ENCODE measurements around the gene DDI2.

DNA sequence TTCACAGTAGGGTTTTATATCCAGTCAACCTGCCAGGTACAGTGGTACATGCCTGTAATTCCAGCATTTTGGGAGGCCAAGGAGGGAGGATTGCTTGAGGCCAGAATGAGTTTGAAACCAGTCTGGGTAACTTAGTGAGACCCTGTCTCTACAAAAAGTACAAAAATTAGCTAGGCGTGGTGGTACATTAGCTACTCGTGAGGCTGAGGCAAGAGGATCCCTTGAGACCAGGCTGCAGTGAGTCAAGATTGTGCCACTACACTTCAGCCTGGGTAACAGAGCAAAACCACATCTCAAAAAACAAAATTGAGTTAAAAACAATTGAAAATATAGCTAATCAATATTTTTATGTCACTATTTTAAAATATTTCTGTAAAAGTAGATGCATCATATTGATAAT is 33.2 kb downstream of the DDI2 start:
- TF ChIP-seq POLR2AphosphoS5 (IDR thresholded peaks at IDR 0.05; ENCODE audit: low read depth, low read length), result no peak
- TF ChIP-seq POLR2A (IDR thresholded peaks at IDR 0.05; ENCODE audit: low read depth, low read length), result no peak

Measured in GM12892 (cell line).